ENCODE measurements around the gene RGCC. TPM values are rescaled to one million over a fixed set of nuclear protein-coding genes. Genes with fewer than 3 reads are reported as not detected.

Gene RGCC
- total RNA-seq, 1 donor from 2014 or later: 1.6 TPM

DNA sequence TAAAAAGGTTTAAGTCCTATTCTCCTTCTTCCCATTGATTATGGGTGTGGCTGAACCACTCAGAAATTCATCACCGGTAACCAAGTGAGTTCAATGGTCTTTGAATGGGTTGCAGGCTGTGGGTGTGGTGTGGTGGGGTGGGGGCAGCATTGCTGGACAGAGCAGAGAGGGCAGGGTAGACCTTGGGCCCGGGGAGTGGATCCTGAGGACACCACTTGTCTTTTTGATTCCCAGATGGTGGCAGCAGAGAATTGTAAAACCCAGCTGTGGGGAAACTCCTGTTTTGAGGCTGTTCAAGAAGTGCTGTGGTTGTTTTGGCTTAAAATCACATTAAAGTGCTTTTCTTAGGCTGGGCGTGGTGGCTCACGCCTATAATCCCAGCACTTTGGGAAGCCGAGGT, 45.8 kb upstream of the RGCC start:
- DNase-seq (ENCODE audit: extremely low spot score, unreplicated experiment): peak; percentile 69

DNA sequence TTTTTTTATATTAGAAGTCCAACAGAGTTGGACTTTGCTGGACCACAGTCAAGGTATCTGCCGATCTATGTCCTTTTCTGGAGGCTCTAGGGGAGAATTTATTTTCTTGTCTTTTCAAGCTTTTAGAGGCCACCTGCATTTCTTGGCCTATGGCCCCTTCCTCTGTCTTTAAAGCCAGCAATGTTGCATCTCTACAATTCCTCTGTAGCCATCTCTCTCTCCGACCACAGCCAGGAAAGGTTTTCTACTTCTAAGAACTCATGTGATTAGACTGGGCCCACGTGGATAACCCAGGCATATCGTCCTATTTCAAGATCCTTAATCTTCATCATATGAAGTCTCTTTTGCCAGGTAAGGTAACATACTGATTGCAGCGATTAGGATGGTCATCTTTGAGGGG, 43.5 kb upstream of the RGCC start:
- peaks cover 7% of the 10 kb centered on the region for H3K9me3 Mint-ChIP-seq (ENCODE audit: unreplicated experiment)
- H3K4me1 Mint-ChIP-seq (ENCODE audit: unreplicated experiment): peaks cover 4% of the 10 kb centered on the region
- H3K4me3 Mint-ChIP-seq (ENCODE audit: unreplicated experiment): no peak overlapping the region
- peak; percentile 25 for DNase-seq (ENCODE audit: extremely low spot score, unreplicated experiment)
- H3K27ac Mint-ChIP-seq (ENCODE audit: unreplicated experiment): no peak overlapping the region
- H3K27me3 Mint-ChIP-seq (ENCODE audit: unreplicated experiment): peaks cover 15% of the 10 kb centered on the region
- no peaks in the 10 kb centered on the region for H3K36me3 Mint-ChIP-seq (ENCODE audit: unreplicated experiment)
- TF ChIP-seq, protein P1, sequence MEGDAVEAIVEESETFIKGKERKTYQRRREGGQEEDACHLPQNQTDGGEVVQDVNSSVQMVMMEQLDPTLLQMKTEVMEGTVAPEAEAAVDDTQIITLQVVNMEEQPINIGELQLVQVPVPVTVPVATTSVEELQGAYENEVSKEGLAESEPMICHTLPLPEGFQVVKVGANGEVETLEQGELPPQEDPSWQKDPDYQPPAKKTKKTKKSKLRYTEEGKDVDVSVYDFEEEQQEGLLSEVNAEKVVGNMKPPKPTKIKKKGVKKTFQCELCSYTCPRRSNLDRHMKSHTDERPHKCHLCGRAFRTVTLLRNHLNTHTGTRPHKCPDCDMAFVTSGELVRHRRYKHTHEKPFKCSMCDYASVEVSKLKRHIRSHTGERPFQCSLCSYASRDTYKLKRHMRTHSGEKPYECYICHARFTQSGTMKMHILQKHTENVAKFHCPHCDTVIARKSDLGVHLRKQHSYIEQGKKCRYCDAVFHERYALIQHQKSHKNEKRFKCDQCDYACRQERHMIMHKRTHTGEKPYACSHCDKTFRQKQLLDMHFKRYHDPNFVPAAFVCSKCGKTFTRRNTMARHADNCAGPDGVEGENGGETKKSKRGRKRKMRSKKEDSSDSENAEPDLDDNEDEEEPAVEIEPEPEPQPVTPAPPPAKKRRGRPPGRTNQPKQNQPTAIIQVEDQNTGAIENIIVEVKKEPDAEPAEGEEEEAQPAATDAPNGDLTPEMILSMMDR (IDR thresholded peaks at IDR 0.05): no peak

More for the DNA sequence above, 45.8 kb upstream of the RGCC start:
- Mint-ChIP-seq H3K27ac (ENCODE audit: unreplicated experiment) (no peak overlapping the region), H3K27me3 (ENCODE audit: unreplicated experiment) (peaks cover 25% of the 10 kb centered on the region), H3K36me3 (ENCODE audit: unreplicated experiment) (no peaks in the 10 kb centered on the region), H3K4me1 (ENCODE audit: unreplicated experiment) (no peaks in the 10 kb centered on the region), H3K9me3 (ENCODE audit: unreplicated experiment) (no peaks in the 10 kb centered on the region), H3K4me3 (ENCODE audit: unreplicated experiment) (no peak overlapping the region)
- TF ChIP-seq, protein P1 (IDR thresholded peaks at IDR 0.05): peak; percentile 59

DNA sequence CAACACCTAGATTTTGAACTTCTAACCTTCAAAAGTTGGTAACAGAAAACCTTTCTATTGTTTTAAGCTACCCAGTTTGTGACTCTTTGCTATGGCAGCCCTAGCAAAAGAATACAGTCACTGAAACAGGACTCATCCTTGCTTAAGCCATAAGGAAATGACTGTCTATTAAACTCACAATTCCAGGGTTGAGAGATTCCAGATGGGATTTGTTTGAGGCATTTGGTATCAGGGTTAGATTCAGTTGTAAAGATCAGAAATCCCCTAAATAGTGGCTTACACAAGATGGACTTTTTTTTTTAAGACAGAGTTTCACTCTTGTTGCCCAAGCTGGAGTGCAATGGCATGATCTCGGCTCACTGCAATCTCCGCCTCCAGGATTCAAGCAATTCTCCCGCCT, 41.1 kb upstream of the RGCC start:
- Mint-ChIP-seq H3K27ac (ENCODE audit: unreplicated experiment) (no peak overlapping the region), H3K27me3 (ENCODE audit: unreplicated experiment) (peaks cover 13% of the 10 kb centered on the region), H3K9me3 (ENCODE audit: unreplicated experiment) (peaks cover 7% of the 10 kb centered on the region), H3K4me1 (ENCODE audit: unreplicated experiment) (peaks cover 4% of the 10 kb centered on the region), H3K36me3 (ENCODE audit: unreplicated experiment) (peaks cover 2% of the 10 kb centered on the region), H3K4me3 (ENCODE audit: unreplicated experiment) (no peak overlapping the region)
- TF ChIP-seq, protein P1 (IDR thresholded peaks at IDR 0.05): no peak
- no peak for DNase-seq (ENCODE audit: extremely low spot score, unreplicated experiment)

DNA sequence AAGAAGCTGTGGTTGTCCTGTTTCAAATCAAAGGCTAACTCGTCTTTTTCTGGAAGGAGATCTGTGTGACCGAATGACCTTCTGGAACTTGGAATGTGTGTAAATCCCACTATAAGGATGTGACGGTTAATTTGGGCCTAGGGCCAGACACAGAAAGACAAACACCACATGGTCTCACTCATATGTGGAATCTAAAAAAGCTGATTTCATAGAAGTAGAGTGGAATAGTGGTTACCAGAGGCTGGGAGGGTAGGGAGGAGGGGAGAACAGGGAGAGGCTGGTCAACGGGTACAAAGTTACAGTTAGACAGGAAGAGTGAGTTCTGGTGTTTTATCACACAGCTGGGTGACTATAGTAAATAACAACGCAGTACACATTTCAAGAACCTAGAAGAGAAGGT, 39.3 kb upstream of the RGCC start:
- DNase-seq (ENCODE audit: extremely low spot score, unreplicated experiment): peak; percentile 8
- Mint-ChIP-seq H3K27ac (ENCODE audit: unreplicated experiment) (no peak overlapping the region), H3K9me3 (ENCODE audit: unreplicated experiment) (peaks cover 7% of the 10 kb centered on the region), H3K27me3 (ENCODE audit: unreplicated experiment) (peaks cover 11% of the 10 kb centered on the region), H3K36me3 (ENCODE audit: unreplicated experiment) (peaks cover 2% of the 10 kb centered on the region), H3K4me1 (ENCODE audit: unreplicated experiment) (peaks cover 4% of the 10 kb centered on the region), H3K4me3 (ENCODE audit: unreplicated experiment) (no peak overlapping the region)
- TF ChIP-seq, protein P1 (IDR thresholded peaks at IDR 0.05): no peak

DNA sequence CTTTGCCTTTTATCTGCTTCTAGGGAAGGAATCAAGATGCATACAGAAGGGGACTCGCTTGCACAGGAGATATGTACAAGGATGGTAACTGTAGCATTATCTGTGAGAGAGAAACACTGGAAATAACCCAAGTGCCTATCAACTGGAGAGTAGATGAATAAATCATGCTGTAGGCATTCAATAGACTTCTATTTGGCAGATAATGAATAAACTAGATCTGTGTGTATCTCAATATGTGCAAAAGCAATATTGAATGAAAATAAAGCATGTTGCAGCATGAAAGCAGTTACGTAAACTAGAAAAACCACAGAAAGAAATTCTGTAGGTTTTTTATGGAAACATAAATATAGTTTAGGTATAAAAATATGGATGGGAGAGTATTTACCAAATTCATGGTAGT, 38.6 kb upstream of the RGCC start:
- TF ChIP-seq, protein P1 (IDR thresholded peaks at IDR 0.05): no peak
- H3K27ac Mint-ChIP-seq (ENCODE audit: unreplicated experiment): no peak overlapping the region
- peaks cover 2% of the 10 kb centered on the region for H3K36me3 Mint-ChIP-seq (ENCODE audit: unreplicated experiment)
- H3K4me1 Mint-ChIP-seq (ENCODE audit: unreplicated experiment): peaks cover 4% of the 10 kb centered on the region
- peaks cover 7% of the 10 kb centered on the region for H3K9me3 Mint-ChIP-seq (ENCODE audit: unreplicated experiment)
- no peak for DNase-seq (ENCODE audit: extremely low spot score, unreplicated experiment)
- H3K27me3 Mint-ChIP-seq (ENCODE audit: unreplicated experiment): peaks cover 11% of the 10 kb centered on the region
- H3K4me3 Mint-ChIP-seq (ENCODE audit: unreplicated experiment): no peak overlapping the region

Measured in osteocyte (in vitro differentiated cells).